Activated effector memory CD4-positive, alpha-beta T cell treated with anti-CD3 and anti-CD28 coated beads, Interleukin-2, amount 50 U/mL, for 16 hours (primary cell): ENCODE measurements around the gene CRYZ.
"Not testable (repeated sequence)": the region's sequence is repeated elsewhere in the genome, so short reads cannot be mapped to it uniquely, and the experiment has no call there.

Experiments used
- DNase-seq: peaks from one replicate; pipeline ENCODE4 v3.0.0-alpha.2; 2020

The CRYZ gene

GRCh38 chr1:74677926-74678325, 54.9 kb downstream of the CRYZ start:
- no peak for DNase-seq

- no peak for DNase-seq
These were observed 58.4 kb downstream of the CRYZ start for GRCh38 chr1:74674278-74675048.

GRCh38 chr1:74673351-74674111, 59.3 kb downstream of the CRYZ start, which contains the start of gene ERICH3:
ERICH3 (minus strand) TSS chr1:74673792; CDS start chr1:74673519, 273 bp downstream.
- DNase-seq, result no peak

GRCh38 chr1:74670866-74671265, 62.0 kb downstream of the CRYZ start:
- not testable (repeated sequence) for DNase-seq
